WTC11 (cell line): ENCODE data around the gene COBL. TPM values are rescaled to one million over a fixed set of nuclear protein-coding genes. Genes with fewer than 3 reads are reported as not detected.

Experiments
- ATAC-seq: fragments of 200-7000 bp; cut with Tn5 transposase; 2 replicates; pipeline ENCODE4 v1.10.0; 2021; ENCODE audit warnings: mild to moderate bottlenecking, moderate library complexity
- CTCF ChIA-PET: fragments of 300-600 bp; sonication (Branson Sonifier 250); formaldehyde crosslinking; loops from one replicate; lab custom pipeline; 2021; ENCODE audit warnings: antibody characterized with exemption; lab: Charles Lee
- POLR2A ChIA-PET: fragments of 350-600 bp; sonication (Branson Sonifier 250); formaldehyde crosslinking; loops from one replicate; lab custom pipeline; 2021; ENCODE audit warnings: antibody characterized with exemption; lab: Charles Lee
- DNase-seq: peaks from one replicate; pipeline ENCODE4 v3.0.0; 2021; ENCODE audit warnings: low spot score
- H3K27ac Mint-ChIP-seq: 2 replicates; pipeline ENCODE4 v1.8.0; 2021; ENCODE audit warnings: mixed read lengths
- H3K27me3 Mint-ChIP-seq: 2 replicates; pipeline ENCODE4 v1.8.0; 2021; ENCODE audit warnings: low read depth, mild to moderate bottlenecking, moderate library complexity, mixed read lengths
- H3K36me3 Mint-ChIP-seq: 2 replicates; pipeline ENCODE4 v1.8.0; 2021; ENCODE audit warnings: mixed read lengths
- H3K4me1 Mint-ChIP-seq: 2 replicates; pipeline ENCODE4 v1.8.0; 2022; ENCODE audit warnings: mixed read lengths
- H3K4me3 Mint-ChIP-seq: 2 replicates; pipeline ENCODE4 v1.8.0; 2021; ENCODE audit warnings: mild to moderate bottlenecking, moderate library complexity, mixed read lengths
- H3K9me3 Mint-ChIP-seq: 2 replicates; pipeline ENCODE4 v1.8.0; 2021; ENCODE audit warnings: mixed read lengths
- CTCF ChIP-seq: fragments of 200-600 bp; IDR thresholded peaks from 2 replicates; pipeline ENCODE4 v1.8.0; 2022; ENCODE audit warnings: antibody characterized with exemption
- ESRRA ChIP-seq: sonication (generic); formaldehyde crosslinking; IDR thresholded peaks from 2 replicates; pipeline ENCODE4 v1.8.1; 2022; ENCODE audit warnings: mild to moderate bottlenecking, missing genetic modification reagents, borderline replicate concordance
- FOXP1 ChIP-seq: sonication (generic); formaldehyde crosslinking; IDR thresholded peaks from 2 replicates; pipeline ENCODE4 v1.8.0; 2022; ENCODE audit warnings: missing genetic modification reagents, mild to moderate bottlenecking, moderate library complexity, borderline replicate concordance
- IRF1 ChIP-seq: sonication (generic); formaldehyde crosslinking; IDR thresholded peaks from 2 replicates; pipeline ENCODE4 v1.8.0; 2023; ENCODE audit warnings: missing genetic modification reagents
- MXD4 ChIP-seq: fragments of 250-450 bp; sonication (Bioruptor Pico); IDR thresholded peaks from 2 replicates; pipeline ENCODE4 v1.8.0; 2021; ENCODE audit warnings: mild to moderate bottlenecking, moderate library complexity, borderline replicate concordance
- MYBL2 ChIP-seq: sonication (generic); formaldehyde crosslinking; IDR thresholded peaks from 2 replicates; pipeline ENCODE4 v1.8.1; 2023; ENCODE audit warnings: mild to moderate bottlenecking, moderate library complexity, missing genetic modification reagents
- NFATC4 ChIP-seq: fragments of 250-450 bp; sonication (Bioruptor Pico); IDR thresholded peaks from 2 replicates; pipeline ENCODE4 v1.9.0; 2021; ENCODE audit warnings: mild to moderate bottlenecking
- RELA ChIP-seq: sonication (generic); formaldehyde crosslinking; IDR thresholded peaks from 2 replicates; pipeline ENCODE4 v1.8.1; 2022; ENCODE audit warnings: missing genetic modification reagents, mild to moderate bottlenecking, borderline replicate concordance
- SOX15 ChIP-seq: fragments of 250-450 bp; sonication (Bioruptor Pico); IDR thresholded peaks from 2 replicates; pipeline ENCODE4 v1.9.0; 2021; ENCODE audit warnings: mild to moderate bottlenecking
- TCF7 ChIP-seq: sonication (generic); formaldehyde crosslinking; IDR thresholded peaks from 2 replicates; pipeline ENCODE4 v1.8.0; 2022; ENCODE audit warnings: mild to moderate bottlenecking, low read depth, missing genetic modification reagents, moderate library complexity
- ZNF138 ChIP-seq: sonication (generic); formaldehyde crosslinking; conservative IDR thresholded peaks from 2 replicates; pipeline ENCODE4 v1.8.1; 2022; ENCODE audit warnings: mild to moderate bottlenecking, moderate library complexity, missing genetic modification reagents
- ZNF317 ChIP-seq: sonication (generic); formaldehyde crosslinking; IDR thresholded peaks from 2 replicates; pipeline ENCODE4 v1.8.1; 2023; ENCODE audit warnings: low read depth, mild to moderate bottlenecking, moderate library complexity, missing genetic modification reagents, borderline replicate concordance
- total RNA-seq: library from RNA; stranded (reverse); gene quantifications from 3 replicates; pipeline ENCODE4 v1.2.3, GENCODE V29; 2021
- TF ChIP-seq, protein P1 (sequence below): sonication (generic); formaldehyde crosslinking; IDR thresholded peaks from 2 replicates; pipeline ENCODE4 v1.8.1; 2023; ENCODE audit warnings: mild to moderate bottlenecking, missing genetic modification reagents
- TF ChIP-seq, protein P2 (sequence below): sonication (generic); formaldehyde crosslinking; IDR thresholded peaks from 2 replicates; pipeline ENCODE4 v1.8.1; 2023; ENCODE audit warnings: mild to moderate bottlenecking, moderate library complexity, missing genetic modification reagents
- TF ChIP-seq, protein P3 (sequence below): sonication (generic); formaldehyde crosslinking; IDR thresholded peaks from 2 replicates; pipeline ENCODE4 v1.8.1; 2022; ENCODE audit warnings: mild to moderate bottlenecking, moderate library complexity, missing genetic modification reagents

COBL gene
- total RNA-seq, 1 experiment from 2014 or later, result 36.5 TPM

- Mint-ChIP-seq H3K4me3 (no peak overlapping the region), H3K27me3 (no peaks in the 10 kb centered on the region), H3K27ac (no peak overlapping the region), H3K36me3 (no peaks in the 10 kb centered on the region), H3K4me1 (peaks cover 21% of the 10 kb centered on the region), H3K9me3 (no peaks in the 10 kb centered on the region; the same call in 1 of the 2 replicates)
- ChIA-PET CTCF (interaction anchor here (0.6 to 6.9 kb wide), 77 partner anchors 9 to 1068 kb away, joined by 3 to 234 read pairs (median 4); partner anchors contain the start of genes FIGNL1 and ZPBP), POLR2A (no interaction called here)
- DNase-seq (peak; percentile 78), ATAC-seq (peak; percentile 47)
- TF ChIP-seq CTCF, result peak; percentile 76
- no peak for TF ChIP-seq NFATC4
Observed at GRCh38 chr7:51160990-51161615, 155.5 kb downstream of the COBL start.

- H3K4me1 Mint-ChIP-seq, result peaks cover 21% of the 10 kb centered on the region
- H3K9me3 Mint-ChIP-seq, result no peaks in the 10 kb centered on the region; the same call in 1 of the 2 replicates
- DNase-seq (no peak), ATAC-seq (no peak)
- no peaks in the 10 kb centered on the region for H3K27me3 Mint-ChIP-seq
- H3K4me3 Mint-ChIP-seq, result no peak overlapping the region
- ChIA-PET POLR2A (no interaction called here), CTCF (interaction anchor here (0.7 to 6.9 kb wide), 66 partner anchors 8 to 1068 kb away, joined by 3 to 234 read pairs (median 5); partner anchors contain the start of genes FIGNL1 and ZPBP)
- H3K36me3 Mint-ChIP-seq, result no peaks in the 10 kb centered on the region
- no peak overlapping the region for H3K27ac Mint-ChIP-seq
- no peak for TF ChIP-seq ESRRA (CRISPR knock-in tag)
- TF ChIP-seq MXD4 (CRISPR knock-in tag), result no peak
- no peak for TF ChIP-seq TCF7 (CRISPR knock-in tag)
- TF ChIP-seq RELA, result no peak
- TF ChIP-seq FOXP1 (CRISPR knock-in tag), result no peak
- TF ChIP-seq SOX15 (CRISPR knock-in tag), result no peak
- TF ChIP-seq, protein P1, sequence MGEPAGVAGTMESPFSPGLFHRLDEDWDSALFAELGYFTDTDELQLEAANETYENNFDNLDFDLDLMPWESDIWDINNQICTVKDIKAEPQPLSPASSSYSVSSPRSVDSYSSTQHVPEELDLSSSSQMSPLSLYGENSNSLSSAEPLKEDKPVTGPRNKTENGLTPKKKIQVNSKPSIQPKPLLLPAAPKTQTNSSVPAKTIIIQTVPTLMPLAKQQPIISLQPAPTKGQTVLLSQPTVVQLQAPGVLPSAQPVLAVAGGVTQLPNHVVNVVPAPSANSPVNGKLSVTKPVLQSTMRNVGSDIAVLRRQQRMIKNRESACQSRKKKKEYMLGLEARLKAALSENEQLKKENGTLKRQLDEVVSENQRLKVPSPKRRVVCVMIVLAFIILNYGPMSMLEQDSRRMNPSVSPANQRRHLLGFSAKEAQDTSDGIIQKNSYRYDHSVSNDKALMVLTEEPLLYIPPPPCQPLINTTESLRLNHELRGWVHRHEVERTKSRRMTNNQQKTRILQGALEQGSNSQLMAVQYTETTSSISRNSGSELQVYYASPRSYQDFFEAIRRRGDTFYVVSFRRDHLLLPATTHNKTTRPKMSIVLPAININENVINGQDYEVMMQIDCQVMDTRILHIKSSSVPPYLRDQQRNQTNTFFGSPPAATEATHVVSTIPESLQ (CRISPR knock-in tag), result no peak
- TF ChIP-seq, protein P2, sequence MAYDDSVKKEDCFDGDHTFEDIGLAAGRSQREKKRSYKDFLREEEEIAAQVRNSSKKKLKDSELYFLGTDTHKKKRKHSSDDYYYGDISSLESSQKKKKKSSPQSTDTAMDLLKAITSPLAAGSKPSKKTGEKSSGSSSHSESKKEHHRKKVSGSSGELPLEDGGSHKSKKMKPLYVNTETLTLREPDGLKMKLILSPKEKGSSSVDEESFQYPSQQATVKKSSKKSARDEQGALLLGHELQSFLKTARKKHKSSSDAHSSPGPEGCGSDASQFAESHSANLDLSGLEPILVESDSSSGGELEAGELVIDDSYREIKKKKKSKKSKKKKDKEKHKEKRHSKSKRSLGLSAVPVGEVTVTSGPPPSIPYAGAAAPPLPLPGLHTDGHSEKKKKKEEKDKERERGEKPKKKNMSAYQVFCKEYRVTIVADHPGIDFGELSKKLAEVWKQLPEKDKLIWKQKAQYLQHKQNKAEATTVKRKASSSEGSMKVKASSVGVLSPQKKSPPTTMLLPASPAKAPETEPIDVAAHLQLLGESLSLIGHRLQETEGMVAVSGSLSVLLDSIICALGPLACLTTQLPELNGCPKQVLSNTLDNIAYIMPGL (CRISPR knock-in tag), result no peak
- TF ChIP-seq IRF1 (CRISPR knock-in tag), result no peak
- TF ChIP-seq ZNF317 (CRISPR knock-in tag), result no peak
- TF ChIP-seq MYBL2 (CRISPR knock-in tag), result no peak
- TF ChIP-seq, protein P3, sequence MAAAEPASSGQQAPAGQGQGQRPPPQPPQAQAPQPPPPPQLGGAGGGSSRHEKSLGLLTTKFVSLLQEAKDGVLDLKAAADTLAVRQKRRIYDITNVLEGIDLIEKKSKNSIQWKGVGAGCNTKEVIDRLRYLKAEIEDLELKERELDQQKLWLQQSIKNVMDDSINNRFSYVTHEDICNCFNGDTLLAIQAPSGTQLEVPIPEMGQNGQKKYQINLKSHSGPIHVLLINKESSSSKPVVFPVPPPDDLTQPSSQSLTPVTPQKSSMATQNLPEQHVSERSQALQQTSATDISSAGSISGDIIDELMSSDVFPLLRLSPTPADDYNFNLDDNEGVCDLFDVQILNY (CRISPR knock-in tag), result no peak
- no peak for TF ChIP-seq ZNF138 (CRISPR knock-in tag)
Observed at GRCh38 chr7:51160411-51160810, 156.2 kb downstream of the COBL start.
